Body of pancreas (tissue), 4 donors: ENCODE measurements around the gene CHMP4B.

Experiments
- CTCF ChIP-seq, 7 experiments: fragments of 450-650 bp in 4 of 7; fragments of 200-600 bp in 3 of 7; sonication (generic) in 3 of 7; IDR thresholded peaks; one replicate each; pipeline ENCODE4 v1.5.1; 2016 to 2019; ENCODE audit warnings: antibody characterized with exemption in 7 of 7
- POLR2A ChIP-seq, 3 donors: fragments of 450-650 bp; IDR thresholded peaks; one replicate each; pipeline ENCODE4 v1.6.1; 2016; ENCODE audit warnings: antibody characterized with exemption in 3 of 3, mild to moderate bottlenecking in 2 of 3

- TF ChIP-seq CTCF (IDR thresholded peaks at IDR 0.05) (no peak), POLR2A (IDR thresholded peaks at IDR 0.05) (no peak)
Measured at GRCh38 chr20:33884633-33885032, 73.5 kb downstream of the CHMP4B start.
